Muscle layer of duodenum (tissue), 2 donors: ENCODE data around the gene JARID2.

Experiments used
- H3K27ac ChIP-seq: one replicate; pipeline ENCODE4 v1.7.0; 2013; ENCODE audit warnings: mild to moderate bottlenecking, low read length
- H3K27me3 ChIP-seq: one replicate; pipeline ENCODE4 v1.7.0; 2013; ENCODE audit warnings: low read depth, mild to moderate bottlenecking, control low read depth, low read length
- H3K36me3 ChIP-seq, 2 donors: one replicate each; pipeline ENCODE4 v1.7.0; 2013; ENCODE audit warnings: low read length in 2 of 2, control low read depth in 1 of 2, mild to moderate bottlenecking in 1 of 2; ENCODE audit not compliant: insufficient read depth in 2 of 2, control insufficient read depth in 1 of 2
- H3K4me1 ChIP-seq, 2 donors: one replicate each; pipeline ENCODE4 v1.7.0; 2013; ENCODE audit warnings: low read length in 2 of 2, mild to moderate bottlenecking in 2 of 2, control low read depth in 1 of 2, moderate library complexity in 1 of 2; ENCODE audit not compliant: insufficient read depth in 2 of 2, control insufficient read depth in 1 of 2
- H3K4me3 ChIP-seq, 2 donors: one replicate each; pipeline ENCODE4 v1.7.0; 2013; ENCODE audit warnings: low read length in 2 of 2, low read depth in 1 of 2, mild to moderate bottlenecking in 1 of 2
- H3K9me3 ChIP-seq, 2 donors: one replicate each; pipeline ENCODE4 v1.7.0; 2013; ENCODE audit warnings: low read length in 2 of 2, control low read depth in 1 of 2, mild to moderate bottlenecking in 1 of 2; ENCODE audit not compliant: control insufficient read depth in 1 of 2
- donor health status: healthy.

The JARID2 gene

DNA sequence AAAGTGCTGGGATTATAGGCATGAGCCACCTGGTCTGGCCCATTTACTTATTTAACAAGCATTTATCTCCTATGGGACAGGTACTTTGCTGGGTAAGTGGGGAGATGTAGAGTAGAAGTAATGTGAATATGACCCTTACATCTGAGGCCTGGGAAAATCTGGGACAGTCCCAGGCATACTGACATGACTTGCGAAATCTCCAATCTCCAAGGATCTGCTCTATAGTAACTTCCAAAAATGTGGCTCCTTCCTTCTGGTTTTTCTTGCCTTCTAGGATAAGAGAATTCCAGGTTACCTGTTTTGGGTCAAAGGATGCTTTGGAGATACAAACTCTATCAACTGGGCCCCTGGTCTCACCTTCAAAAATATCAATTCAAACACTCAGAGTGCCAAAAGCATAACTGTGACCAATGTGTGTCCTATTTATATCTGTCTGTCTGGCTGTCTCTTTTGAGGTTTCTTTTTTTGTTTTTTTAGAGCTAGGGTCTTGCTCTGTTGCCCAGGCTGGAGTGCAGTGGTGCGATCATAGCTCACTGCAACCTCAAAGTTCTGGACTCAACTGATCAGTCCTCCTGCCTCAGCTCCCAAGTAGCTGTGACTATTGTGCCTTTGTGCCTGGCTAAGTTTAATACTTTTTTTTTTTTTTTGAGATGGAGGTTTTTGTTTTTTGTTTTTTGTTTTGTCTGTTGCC, 11.7 kb upstream of the JARID2 start:
- H3K9me3 ChIP-seq, result no peaks in the 10 kb centered on the region
- H3K4me1 ChIP-seq, result peaks cover 0 to 2% of the 10 kb centered on the region in 2 donors
- H3K36me3 ChIP-seq, result no peaks in the 10 kb centered on the region
- no peak overlapping the region for H3K4me3 ChIP-seq
- H3K27me3 ChIP-seq, result no peaks in the 10 kb centered on the region
- no peak overlapping the region for H3K27ac ChIP-seq

DNA sequence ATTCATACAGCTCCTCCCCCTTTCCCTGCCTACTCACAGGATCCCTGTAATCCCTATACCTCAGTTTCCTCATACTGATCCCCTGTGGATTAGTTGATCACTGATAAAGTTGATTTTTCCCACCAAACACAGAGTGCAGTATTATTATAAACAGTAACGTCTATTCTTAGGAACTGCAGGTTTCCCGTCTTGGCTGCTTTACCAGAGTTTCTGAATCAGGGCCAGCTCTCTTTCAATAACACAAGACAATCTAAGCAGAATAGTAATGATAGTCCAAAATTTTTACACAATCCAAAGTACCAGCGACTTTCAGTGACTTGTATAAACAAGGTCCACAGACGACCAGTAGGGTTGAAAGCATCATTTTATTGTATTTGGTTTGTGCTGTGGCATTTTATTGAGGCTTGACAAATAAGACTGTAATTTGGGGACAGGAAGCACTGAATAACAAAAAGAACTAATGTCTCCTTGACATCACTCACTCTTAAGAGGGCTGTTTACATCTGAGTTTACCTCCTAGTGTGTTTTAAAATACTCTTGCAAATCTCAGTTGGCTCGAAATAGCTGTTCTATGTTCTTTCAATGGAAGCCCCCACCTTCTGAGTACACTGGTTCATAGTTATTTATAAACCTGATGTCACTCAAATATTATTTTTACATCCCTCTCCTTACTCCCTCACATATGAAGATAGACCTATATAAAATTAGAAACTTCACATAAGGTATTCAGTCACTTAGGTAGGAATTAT, 6.1 kb upstream of the JARID2 start:
- H3K27ac ChIP-seq, result no peak overlapping the region
- H3K36me3 ChIP-seq, result no peaks in the 10 kb centered on the region

DNA sequence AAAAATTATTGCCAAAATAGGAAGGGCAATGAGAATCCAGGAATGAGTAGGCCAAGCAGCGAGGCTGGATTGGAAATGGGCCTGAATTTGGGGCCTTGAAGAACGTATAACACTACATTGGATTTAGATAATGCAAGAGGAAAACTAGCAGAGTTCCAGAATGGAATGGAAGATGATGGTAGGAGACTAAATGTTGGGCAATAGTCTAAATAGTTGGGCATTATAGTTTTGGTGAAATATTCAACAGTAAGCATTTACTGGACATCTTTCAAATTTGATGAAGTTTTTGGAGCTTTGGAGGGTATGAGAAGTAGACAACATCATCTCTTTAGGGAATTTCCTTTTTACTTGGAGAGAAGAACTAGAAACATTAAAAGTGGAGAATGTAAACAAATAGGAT, 3.4 kb upstream of the JARID2 start:
- no peaks in the 10 kb centered on the region for H3K9me3 ChIP-seq
- no peak overlapping the region for H3K27ac ChIP-seq

More for the DNA sequence above, 6.1 kb upstream of the JARID2 start:
- Histone ChIP-seq H3K9me3 (no peaks in the 10 kb centered on the region), H3K4me1 (peaks cover 0 to 12% of the 10 kb centered on the region in 2 donors), H3K27me3 (no peaks in the 10 kb centered on the region), H3K4me3 (no peak overlapping the region)

DNA sequence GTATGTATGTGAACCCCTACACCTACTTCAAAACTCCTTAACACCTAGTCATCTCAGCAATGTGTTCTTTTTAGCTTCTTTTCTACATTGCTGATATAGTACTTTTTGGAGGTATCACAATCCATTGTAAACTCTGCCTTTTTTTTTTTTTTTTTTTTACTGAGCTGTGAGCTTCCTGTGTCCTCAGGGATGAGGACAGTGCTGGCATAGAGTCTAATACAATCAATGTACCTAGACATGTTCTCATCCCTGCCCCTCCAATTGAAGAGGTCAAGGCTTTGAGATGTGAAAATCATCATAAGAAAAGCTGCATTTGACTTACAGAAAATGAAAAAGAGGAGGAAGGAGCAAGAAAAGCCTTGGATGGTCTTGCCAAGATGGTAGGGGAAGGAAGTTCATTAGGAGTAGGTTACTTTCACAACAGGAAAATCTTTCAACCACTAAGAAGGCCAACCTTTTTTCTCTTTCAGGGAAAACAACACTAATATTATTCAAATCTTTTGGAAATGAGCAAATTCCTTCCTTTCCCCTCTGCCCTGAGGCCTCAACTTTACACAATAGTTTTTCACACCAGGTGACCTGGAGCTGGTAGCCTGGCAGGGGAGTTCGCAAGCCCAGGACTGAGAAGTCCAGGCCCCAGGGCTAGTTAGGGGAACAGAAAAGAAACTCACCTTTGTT, 2.8 kb upstream of the JARID2 start:
- Histone ChIP-seq H3K9me3 (no peaks in the 10 kb centered on the region), H3K27me3 (no peaks in the 10 kb centered on the region), H3K27ac (no peak overlapping the region), H3K4me1 (peaks cover 0 to 17% of the 10 kb centered on the region in 2 donors), H3K36me3 (no peaks in the 10 kb centered on the region), H3K4me3 (no peak overlapping the region)

More for the DNA sequence above, 3.4 kb upstream of the JARID2 start:
- H3K4me1 ChIP-seq, result peaks cover 0 to 17% of the 10 kb centered on the region in 2 donors
- no peaks in the 10 kb centered on the region for H3K27me3 ChIP-seq
- no peak overlapping the region for H3K4me3 ChIP-seq
- no peaks in the 10 kb centered on the region for H3K36me3 ChIP-seq

DNA sequence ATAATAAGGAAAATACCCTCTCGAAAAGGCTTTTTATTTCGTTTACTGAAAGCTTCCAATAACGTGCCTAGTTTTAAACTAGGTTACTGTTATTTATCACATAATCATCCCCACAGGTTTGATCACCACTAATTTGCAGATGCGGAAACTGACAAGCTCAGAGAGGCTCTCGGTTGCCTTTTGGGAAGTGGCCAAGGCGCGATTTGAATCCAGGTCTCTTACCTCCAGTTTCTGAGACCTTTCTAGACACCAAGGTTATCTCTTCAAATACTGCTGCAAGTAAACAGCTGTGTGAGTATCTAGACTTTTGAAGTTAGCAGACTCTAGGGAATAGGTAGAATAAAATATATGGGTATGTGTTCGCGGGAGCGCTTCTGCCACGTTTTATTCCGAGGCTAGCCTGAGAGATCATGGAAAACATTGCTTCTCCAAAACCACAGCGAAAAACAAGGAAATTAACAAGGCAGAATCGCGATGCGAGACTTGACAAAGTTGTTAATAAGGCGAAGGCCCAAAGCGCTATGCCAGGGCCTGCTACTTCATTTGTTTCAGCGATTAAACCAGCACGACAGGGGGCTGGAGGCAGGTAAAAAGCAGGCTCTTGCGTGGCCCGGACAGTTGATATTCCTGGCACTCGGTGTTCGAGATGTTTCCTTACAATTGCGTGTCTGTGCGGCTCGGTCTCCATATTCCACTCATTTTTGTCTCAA, 1.8 kb upstream of the JARID2 start:
- H3K9me3 ChIP-seq, result no peaks in the 10 kb centered on the region
- peaks cover 0 to 16% of the 10 kb centered on the region in 2 donors for H3K4me1 ChIP-seq
- no peak overlapping the region for H3K27ac ChIP-seq
- no peaks in the 10 kb centered on the region for H3K27me3 ChIP-seq
- H3K4me3 ChIP-seq, result peak overlapping the region; percentile 37 to 91
- H3K36me3 ChIP-seq, result no peaks in the 10 kb centered on the region

DNA sequence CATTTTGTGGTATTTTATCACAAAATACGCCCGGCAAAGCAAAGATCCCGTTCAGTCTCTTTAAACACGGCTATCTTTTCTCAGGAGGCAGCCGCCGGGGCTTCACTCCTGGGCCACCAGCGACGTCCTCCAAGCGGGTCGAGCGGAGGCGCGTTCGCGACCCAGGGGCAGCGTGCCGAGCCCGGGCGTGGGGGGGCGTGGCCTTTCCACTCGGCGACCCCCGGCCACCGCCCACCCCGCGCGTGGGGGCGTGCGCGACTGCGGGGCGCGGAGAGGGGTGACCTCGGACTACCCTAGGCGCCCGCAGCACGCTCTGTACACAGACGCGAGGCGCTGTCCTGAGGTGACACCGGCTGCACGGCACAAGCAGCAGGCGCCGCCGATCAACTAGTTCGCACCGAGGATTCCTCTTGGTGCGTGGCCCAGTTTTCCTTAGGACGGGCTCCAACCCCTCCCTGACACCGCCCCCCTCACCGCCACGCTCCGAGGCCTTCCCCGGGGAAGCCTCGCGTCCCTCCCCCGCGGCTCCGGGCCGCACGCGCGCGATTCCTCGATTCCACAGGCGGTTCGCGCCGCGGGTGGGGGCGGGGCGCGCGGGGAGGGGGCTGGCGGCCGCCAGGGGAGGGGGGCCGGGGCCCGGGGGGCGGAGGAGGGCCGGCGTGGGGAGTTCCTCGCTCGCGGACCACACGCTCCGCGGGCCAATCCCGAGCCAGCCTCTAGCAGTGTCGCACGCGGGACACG, 1.1 kb upstream of the JARID2 start:
- peak overlapping the region; percentile 70 for H3K27ac ChIP-seq
- H3K36me3 ChIP-seq, result no peaks in the 10 kb centered on the region
- no peaks in the 10 kb centered on the region for H3K9me3 ChIP-seq
- H3K4me3 ChIP-seq, result peak overlapping the region; percentile 90 to 91
- H3K27me3 ChIP-seq, result no peaks in the 10 kb centered on the region
- peaks cover 0 to 9% of the 10 kb centered on the region in 2 donors for H3K4me1 ChIP-seq

DNA sequence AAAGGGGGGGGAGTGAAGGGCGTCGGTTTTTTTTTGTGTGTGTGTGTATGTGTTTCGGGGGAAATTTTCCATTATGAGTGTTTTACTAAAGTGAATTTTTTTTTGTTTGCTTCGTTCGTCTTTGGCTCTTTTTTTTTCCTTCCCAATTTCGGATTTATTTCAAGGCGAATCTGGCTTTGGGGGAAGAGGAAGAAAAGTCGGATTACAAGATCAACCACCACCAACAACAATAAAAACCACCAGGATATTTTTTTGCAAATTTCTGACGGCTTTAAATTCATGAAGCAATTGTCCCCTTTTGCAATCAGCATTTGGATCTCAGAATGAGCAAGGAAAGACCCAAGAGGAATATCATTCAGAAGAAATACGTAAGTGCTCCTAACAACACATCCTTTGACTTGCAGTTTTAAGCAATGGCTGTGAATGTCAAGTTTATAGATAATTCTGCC, 372 bp downstream of the JARID2 start:
- peak overlapping the region; percentile 86 for H3K27ac ChIP-seq
- peak overlapping the region; percentile 90 to 91 for H3K4me3 ChIP-seq
- H3K36me3 ChIP-seq, result no peaks in the 10 kb centered on the region
- H3K9me3 ChIP-seq, result no peaks in the 10 kb centered on the region
- no peaks in the 10 kb centered on the region for H3K27me3 ChIP-seq
- peaks cover 0 to 5% of the 10 kb centered on the region in 2 donors for H3K4me1 ChIP-seq

DNA sequence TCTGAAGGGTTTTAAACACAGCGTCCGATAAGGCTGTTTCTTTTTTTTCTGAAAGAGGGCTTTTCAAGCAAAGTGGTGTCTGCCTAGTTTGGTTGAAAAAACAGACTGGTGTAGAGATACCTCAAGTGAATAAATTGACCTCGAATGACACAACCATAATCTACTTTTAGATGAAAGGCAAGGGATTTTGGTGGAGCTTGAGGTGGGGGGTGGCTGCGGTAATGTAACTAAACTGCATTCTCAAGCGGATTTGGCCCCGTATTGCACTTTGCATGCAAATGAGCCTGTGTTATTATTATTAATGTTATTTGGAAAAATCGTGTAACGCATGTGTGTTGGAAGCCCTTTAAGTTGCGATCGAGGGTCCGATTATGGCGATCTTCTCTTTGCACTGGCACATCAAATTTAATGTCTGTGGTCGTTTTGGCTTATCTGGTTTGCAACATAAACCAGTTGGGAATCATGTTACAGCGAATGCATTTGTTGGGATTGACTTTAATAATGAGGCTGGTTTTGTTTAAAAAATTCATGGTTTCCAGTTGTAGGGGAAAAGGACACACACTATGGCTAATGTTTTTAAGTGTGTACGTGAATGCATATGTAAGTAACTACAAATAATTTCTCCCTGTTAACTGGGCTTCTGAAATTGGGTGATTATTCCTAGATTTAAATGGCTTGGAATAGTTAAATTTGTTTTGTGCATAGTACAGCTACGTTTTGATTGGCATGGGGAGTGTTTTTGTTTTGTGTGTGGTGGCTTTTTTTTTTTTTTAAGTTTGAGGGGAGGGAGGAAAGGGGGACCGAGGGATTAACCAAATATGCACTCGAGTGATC, 1.0 kb downstream of the JARID2 start:
- Histone ChIP-seq H3K4me1 (peaks cover 0 to 5% of the 10 kb centered on the region in 2 donors), H3K9me3 (no peaks in the 10 kb centered on the region), H3K36me3 (no peaks in the 10 kb centered on the region), H3K27ac (peak overlapping the region; percentile 86), H3K27me3 (no peaks in the 10 kb centered on the region), H3K4me3 (peak overlapping the region; percentile 90 to 91)

DNA sequence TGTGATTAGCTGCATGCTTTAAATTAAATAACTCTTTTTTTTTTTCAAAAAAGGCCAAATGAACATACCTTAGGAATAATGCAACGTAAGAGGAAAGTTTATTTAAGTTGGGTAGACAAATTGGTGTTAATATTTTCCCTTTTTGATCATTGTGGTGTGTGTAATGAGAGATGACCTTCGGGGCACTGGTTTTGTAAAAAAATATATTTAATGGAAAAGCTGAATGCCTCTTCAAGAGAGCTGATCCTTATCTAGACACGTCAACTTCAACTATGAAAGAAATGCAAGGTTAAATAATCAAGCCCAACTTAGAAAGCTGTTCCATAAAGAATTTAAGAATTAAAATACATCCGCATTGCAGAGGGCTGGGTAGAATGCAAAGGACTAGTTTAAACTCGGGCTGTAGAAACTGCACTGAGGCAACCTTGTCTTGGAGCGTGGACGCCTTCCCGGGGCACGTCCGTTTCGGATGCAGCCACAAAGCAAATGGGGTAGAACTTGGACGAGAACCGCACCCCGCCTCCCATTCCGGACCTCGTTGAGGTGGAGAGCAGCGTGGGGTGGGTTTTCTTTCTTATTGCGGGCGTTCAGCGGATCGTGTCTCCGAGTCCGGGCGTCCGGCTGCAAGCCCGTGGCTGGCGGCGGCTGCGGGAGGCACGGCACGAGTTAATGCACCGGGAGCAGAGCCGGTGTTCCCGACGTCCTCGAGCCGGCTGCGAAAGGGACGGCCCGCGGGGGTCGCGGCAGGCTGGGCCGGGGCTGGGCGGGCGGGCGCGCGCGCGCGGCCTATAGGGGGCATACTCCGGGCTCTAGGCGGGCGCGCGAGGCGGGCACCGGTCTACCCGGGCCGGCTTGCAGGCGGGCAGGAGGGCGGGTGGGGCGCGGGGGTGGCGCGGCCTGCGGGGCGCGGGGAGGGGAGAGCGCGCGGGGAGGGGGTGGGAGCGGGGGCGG, 1.9 kb downstream of the JARID2 start:
- Histone ChIP-seq H3K27ac (peak overlapping the region; percentile 86), H3K9me3 (no peaks in the 10 kb centered on the region), H3K27me3 (no peaks in the 10 kb centered on the region), H3K36me3 (no peaks in the 10 kb centered on the region), H3K4me1 (peaks cover 0 to 5% of the 10 kb centered on the region in 2 donors), H3K4me3 (peak overlapping the region; percentile 90 to 91)
